Measurements from ENCODE around the gene KRT72.

DNA sequence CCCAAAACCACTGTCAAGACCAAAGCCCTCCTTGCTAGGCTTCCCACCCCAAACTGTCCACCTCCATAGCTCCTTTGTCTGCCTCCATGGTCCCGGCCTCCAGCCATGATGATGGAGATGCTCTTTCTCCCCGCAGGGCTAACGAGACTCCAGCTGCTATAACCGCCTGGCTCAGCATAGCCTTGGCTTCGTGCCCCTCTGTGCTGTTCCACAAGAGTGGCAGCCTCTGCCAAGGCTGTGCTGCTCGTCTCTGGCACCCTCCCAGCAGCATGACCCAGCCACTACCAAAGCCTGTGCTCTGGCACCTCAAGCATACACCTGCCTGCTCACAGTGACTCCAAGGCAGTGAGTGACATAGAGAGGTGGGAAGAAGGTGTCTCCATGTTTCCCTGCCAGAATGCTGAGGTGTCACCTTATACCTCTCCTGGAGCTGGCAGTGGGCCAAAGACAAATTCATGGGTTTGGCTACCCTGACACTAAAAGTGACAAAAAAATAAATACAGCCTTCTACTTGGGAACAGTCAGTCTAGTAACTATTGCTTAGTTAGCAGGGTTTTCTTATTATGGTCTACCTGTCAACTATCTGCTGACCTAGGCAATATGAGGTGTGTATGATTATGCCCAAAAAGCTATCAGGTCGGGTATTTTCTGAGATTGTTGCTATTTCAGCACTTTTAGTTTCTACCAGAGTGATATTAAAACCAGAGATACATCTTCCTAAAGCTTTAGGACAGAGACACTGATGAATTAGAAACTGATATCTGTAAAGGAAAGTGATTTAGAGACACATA, 33.2 kb upstream of the KRT72 start:
- no peak for TF ChIP-seq POLR2AphosphoS5 (IDR thresholded peaks at IDR 0.05; ENCODE audit: low read depth)
- TF ChIP-seq, protein P1, sequence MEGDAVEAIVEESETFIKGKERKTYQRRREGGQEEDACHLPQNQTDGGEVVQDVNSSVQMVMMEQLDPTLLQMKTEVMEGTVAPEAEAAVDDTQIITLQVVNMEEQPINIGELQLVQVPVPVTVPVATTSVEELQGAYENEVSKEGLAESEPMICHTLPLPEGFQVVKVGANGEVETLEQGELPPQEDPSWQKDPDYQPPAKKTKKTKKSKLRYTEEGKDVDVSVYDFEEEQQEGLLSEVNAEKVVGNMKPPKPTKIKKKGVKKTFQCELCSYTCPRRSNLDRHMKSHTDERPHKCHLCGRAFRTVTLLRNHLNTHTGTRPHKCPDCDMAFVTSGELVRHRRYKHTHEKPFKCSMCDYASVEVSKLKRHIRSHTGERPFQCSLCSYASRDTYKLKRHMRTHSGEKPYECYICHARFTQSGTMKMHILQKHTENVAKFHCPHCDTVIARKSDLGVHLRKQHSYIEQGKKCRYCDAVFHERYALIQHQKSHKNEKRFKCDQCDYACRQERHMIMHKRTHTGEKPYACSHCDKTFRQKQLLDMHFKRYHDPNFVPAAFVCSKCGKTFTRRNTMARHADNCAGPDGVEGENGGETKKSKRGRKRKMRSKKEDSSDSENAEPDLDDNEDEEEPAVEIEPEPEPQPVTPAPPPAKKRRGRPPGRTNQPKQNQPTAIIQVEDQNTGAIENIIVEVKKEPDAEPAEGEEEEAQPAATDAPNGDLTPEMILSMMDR (IDR thresholded peaks at IDR 0.05; ENCODE audit: insufficient read depth, low read length) = no peak
